HEK293 (cell line): Measurements from ENCODE around the gene ZNF606.

Experiments
- CTCF ChIA-PET: fragments of 350-600 bp; formaldehyde crosslinking; extraction: SDS; loops from one replicate; lab custom pipeline; 2021; ENCODE audit warnings: antibody characterized with exemption; lab: Yijun Ruan, JAX
- POLR2A ChIA-PET: fragments of 300-600 bp; formaldehyde crosslinking; extraction: SDS; loops from one replicate; lab custom pipeline; 2020; ENCODE audit warnings: antibody characterized with exemption, inconsistent platforms; lab: Yijun Ruan, JAX
- H3K27ac ChIP-seq: fragments of 200-500 bp; sonication (Bioruptor generic); 2 replicates; pipeline ENCODE4 v1.5.1; 2014; ENCODE audit warnings: low read depth, low read length, control low read depth, inconsistent platforms; ENCODE audit errors: extremely low read depth
- H3K36me3 ChIP-seq, 2 experiments: fragments of 200-500 bp in 1 of 2; sonication (Bioruptor generic) in 1 of 2; 1 replicate in 1 of 2; 2 replicates in 1 of 2; pipeline ENCODE4 v1.5.1; 2014 to 2017; ENCODE audit warnings: inconsistent platforms in 2 of 2, low read length in 2 of 2; ENCODE audit not compliant: control insufficient read depth in 2 of 2, insufficient read depth in 1 of 2
- H3K4me1 ChIP-seq: fragments of 200-500 bp; sonication (Bioruptor generic); 2 replicates; pipeline ENCODE4 v1.5.1; 2014; ENCODE audit warnings: mild to moderate bottlenecking, low read length, inconsistent platforms; ENCODE audit not compliant: control insufficient read depth, insufficient read depth
- H3K4me3 ChIP-seq: 2 replicates; pipeline ENCODE4 v1.5.1; 2011; ENCODE audit warnings: low read depth, mild to moderate bottlenecking, control low read depth, low read length, moderate library complexity
- H3K9me3 ChIP-seq: fragments of 200-500 bp; sonication (Bioruptor generic); 2 replicates; pipeline ENCODE4 v1.5.1; 2014; ENCODE audit warnings: low read depth, low read length, inconsistent platforms; ENCODE audit not compliant: control insufficient read depth, insufficient read depth
- INSM2 ChIP-seq: fragments of 450-650 bp; formaldehyde crosslinking; IDR thresholded peaks from 2 replicates; pipeline ENCODE4 v1.5.1; 2016; ENCODE audit warnings: missing biosample characterization, missing genetic modification characterization
- KLF17 ChIP-seq: fragments of 450-650 bp; formaldehyde crosslinking; IDR thresholded peaks from 2 replicates; pipeline ENCODE4 v1.5.1; 2016; ENCODE audit warnings: missing biosample characterization, missing genetic modification characterization
- PATZ1 ChIP-seq: fragments of 450-650 bp; formaldehyde crosslinking; IDR thresholded peaks from 2 replicates; pipeline ENCODE4 v1.5.1; 2016; ENCODE audit warnings: missing biosample characterization, missing genetic modification characterization
- PRDM1 ChIP-seq: fragments of 450-650 bp; formaldehyde crosslinking; IDR thresholded peaks from 2 replicates; pipeline ENCODE4; 2016; ENCODE audit warnings: missing biosample characterization, missing genetic modification characterization
- PRDM6 ChIP-seq: fragments of 450-650 bp; formaldehyde crosslinking; IDR thresholded peaks from 2 replicates; pipeline ENCODE4 v1.5.1; 2017; ENCODE audit warnings: missing biosample characterization, missing genetic modification characterization
- ZBTB48 ChIP-seq: fragments of 450-650 bp; formaldehyde crosslinking; IDR thresholded peaks from 2 replicates; pipeline ENCODE4 v1.5.1; 2016; ENCODE audit warnings: missing biosample characterization, missing genetic modification characterization
- ZBTB49 ChIP-seq: fragments of 450-650 bp; formaldehyde crosslinking; IDR thresholded peaks from 2 replicates; pipeline ENCODE4 v1.5.1; 2016; ENCODE audit warnings: missing biosample characterization, missing genetic modification characterization, low read depth
- ZNF112 ChIP-seq: fragments of 450-650 bp; formaldehyde crosslinking; IDR thresholded peaks from 2 replicates; pipeline ENCODE4 v1.5.0; 2017; ENCODE audit warnings: missing biosample characterization, missing genetic modification characterization
- ZNF214 ChIP-seq: fragments of 450-650 bp; formaldehyde crosslinking; IDR thresholded peaks from 2 replicates; pipeline ENCODE4 v1.5.1; 2017; ENCODE audit warnings: missing biosample characterization, mild to moderate bottlenecking, missing genetic modification characterization, borderline replicate concordance
- ZNF501 ChIP-seq: fragments of 450-650 bp; formaldehyde crosslinking; IDR thresholded peaks from 2 replicates; pipeline ENCODE4 v1.5.1; 2016; ENCODE audit warnings: missing biosample characterization, missing genetic modification characterization
- ZNF513 ChIP-seq: fragments of 450-650 bp; IDR thresholded peaks from 2 replicates; pipeline ENCODE4 v1.5.1; 2018; ENCODE audit warnings: missing biosample characterization, missing genetic modification characterization
- ZNF529 ChIP-seq: fragments of 450-650 bp; formaldehyde crosslinking; IDR thresholded peaks from 2 replicates; pipeline ENCODE4 v1.5.1; 2017; ENCODE audit warnings: missing genetic modification characterization, missing biosample characterization; ENCODE audit not compliant: insufficient replicate concordance
- ZNF580 ChIP-seq: fragments of 450-650 bp; formaldehyde crosslinking; IDR thresholded peaks from 2 replicates; pipeline ENCODE4 v1.5.1; 2016; ENCODE audit warnings: missing biosample characterization, missing genetic modification characterization
- ZNF596 ChIP-seq: fragments of 450-650 bp; IDR thresholded peaks from 2 replicates; pipeline ENCODE4 v1.5.0; 2018; ENCODE audit warnings: missing biosample characterization, mild to moderate bottlenecking, missing genetic modification characterization, moderate library complexity
- ZNF623 ChIP-seq: fragments of 450-650 bp; formaldehyde crosslinking; IDR thresholded peaks from 2 replicates; pipeline ENCODE4 v1.5.1; 2016; ENCODE audit warnings: missing biosample characterization, missing genetic modification characterization
- ZNF658 ChIP-seq: fragments of 450-650 bp; formaldehyde crosslinking; IDR thresholded peaks from 2 replicates; pipeline ENCODE4; 2016; ENCODE audit warnings: missing biosample characterization, missing genetic modification characterization
- ZNF768 ChIP-seq: fragments of 450-650 bp; formaldehyde crosslinking; IDR thresholded peaks from 2 replicates; pipeline ENCODE4 v1.5.1; 2018; ENCODE audit warnings: missing biosample characterization, mild to moderate bottlenecking, missing genetic modification characterization
- ZNF791 ChIP-seq: fragments of 450-650 bp; formaldehyde crosslinking; IDR thresholded peaks from 2 replicates; pipeline ENCODE4 v1.5.1; 2016; ENCODE audit warnings: missing biosample characterization, missing genetic modification characterization
- ZSCAN4 ChIP-seq: fragments of 450-650 bp; formaldehyde crosslinking; IDR thresholded peaks from 2 replicates; pipeline ENCODE4 v1.5.1; 2017; ENCODE audit warnings: missing biosample characterization, missing genetic modification characterization

ZNF606 gene

GRCh38 chr19:58002384-58003173 is at the start of gene ZNF606 (continued):
- no peak for TF ChIP-seq PRDM1 (tag by site-specific recombination)

GRCh38 chr19:58052256-58052655 is 49.6 kb upstream of the ZNF606 start:
- ChIA-PET POLR2A (interaction anchor here (0.5 kb wide), 1 partner anchor 39 kb away, joined by 4 read pairs; no protein-coding TSS in a partner anchor), CTCF (interaction anchor here (0.6 kb wide), 1 partner anchor 427 kb away, joined by 4 read pairs; no protein-coding TSS in a partner anchor)
- TF ChIP-seq INSM2: no peak
- TF ChIP-seq ZNF791 (tag by site-specific recombination): no peak
- TF ChIP-seq ZNF623 (tag by site-specific recombination): no peak
- no peak for TF ChIP-seq ZNF658
- TF ChIP-seq ZNF513 (tag by site-specific recombination): no peak
- no peaks in the 10 kb centered on the region for H3K36me3 ChIP-seq
- H3K27ac ChIP-seq: no peak overlapping the region
- no peaks in the 10 kb centered on the region; the same call in 1 of the 2 replicates for H3K9me3 ChIP-seq
- no peaks in the 10 kb centered on the region for H3K4me1 ChIP-seq
- no peak overlapping the region for H3K4me3 ChIP-seq

- no peak overlapping the region for H3K4me3 ChIP-seq
- H3K36me3 ChIP-seq: no peaks in the 10 kb centered on the region
- POLR2A ChIA-PET: no interaction called here
- CTCF ChIA-PET: no interaction called here
- no peaks in the 10 kb centered on the region for H3K4me1 ChIP-seq
- H3K9me3 ChIP-seq: no peaks in the 10 kb centered on the region; the same call in 1 of the 2 replicates
- H3K27ac ChIP-seq: no peak overlapping the region
- TF ChIP-seq ZBTB48 (tag by site-specific recombination): no peak
- TF ChIP-seq ZSCAN4: no peak
- no peak for TF ChIP-seq ZNF768 (tag by site-specific recombination)
- no peak for TF ChIP-seq KLF17
- TF ChIP-seq ZNF580: no peak
- TF ChIP-seq ZBTB49 (tag by site-specific recombination): no peak
- no peak for TF ChIP-seq PRDM6
- TF ChIP-seq ZNF214 (tag by site-specific recombination): no peak
- TF ChIP-seq ZNF501 (tag by site-specific recombination): no peak
- no peak for TF ChIP-seq PATZ1 (tag by site-specific recombination)
- no peak for TF ChIP-seq ZNF596 (tag by site-specific recombination)
- TF ChIP-seq ZNF529 (tag by site-specific recombination): no peak
- TF ChIP-seq ZNF112 (tag by site-specific recombination): no peak
These were observed 45.1 kb upstream of the ZNF606 start for GRCh38 chr19:58047672-58048071.
